CD4-positive, alpha-beta T cell treated with Interleukin-4 for 4 hours (primary cell): ENCODE data around the gene NUDC.
"Not testable (repeated sequence)": the region's sequence is repeated elsewhere in the genome, so short reads cannot be mapped to it uniquely, and the experiment has no call there.

ENCODE experiments used
- DNase-seq: peaks from one replicate; pipeline ENCODE4 v3.0.0-alpha.2; 2020

NUDC gene

GRCh38 chr1:26911399-26912146, 10.0 kb upstream of the NUDC start:
- no peak for DNase-seq

- DNase-seq, result no peak
Measured at GRCh38 chr1:26912147-26912490, 9.4 kb upstream of the NUDC start.

- DNase-seq, result no peak
Measured at GRCh38 chr1:26913389-26913753, 8.2 kb upstream of the NUDC start.

- no peak for DNase-seq
Measured at GRCh38 chr1:26913754-26914619, 7.6 kb upstream of the NUDC start, which contains the start of gene NR0B2. Gene NR0B2, minus strand, starts transcription at chr1:26913975. Its CDS starts 35 bp downstream, at chr1:26913940.

- DNase-seq, result no peak
Measured at GRCh38 chr1:26915204-26915842, 6.2 kb upstream of the NUDC start.

- DNase-seq, result no peak
Measured at GRCh38 chr1:26921126-26921539, 410 bp upstream of the NUDC start.

- DNase-seq, result no peak
Measured at GRCh38 chr1:26922431-26922729, 837 bp downstream of the NUDC start.

GRCh38 chr1:26922901-26923300, 1.4 kb downstream of the NUDC start:
- DNase-seq, result no peak

- DNase-seq, result no peak
Measured at GRCh38 chr1:26923711-26924110, 2.2 kb downstream of the NUDC start.

- DNase-seq, result no peak
Measured at GRCh38 chr1:26932531-26932930, 11.0 kb downstream of the NUDC start.

GRCh38 chr1:26936823-26937222, 15.3 kb downstream of the NUDC start:
- DNase-seq, result no peak

GRCh38 chr1:26938004-26938658, 16.6 kb downstream of the NUDC start:
- no peak for DNase-seq

GRCh38 chr1:26938659-26939025, 17.1 kb downstream of the NUDC start:
- DNase-seq, result no peak

GRCh38 chr1:26941311-26941710, 19.8 kb downstream of the NUDC start:
- DNase-seq, result no peak

GRCh38 chr1:26942656-26943055, 21.1 kb downstream of the NUDC start:
- no peak for DNase-seq

- no peak for DNase-seq
Measured at GRCh38 chr1:26945138-26945537, 23.6 kb downstream of the NUDC start.

GRCh38 chr1:26945728-26946127, 24.2 kb downstream of the NUDC start:
- DNase-seq, result no peak

GRCh38 chr1:26946270-26946669, 24.7 kb downstream of the NUDC start:
- no peak for DNase-seq

- not testable (repeated sequence) for DNase-seq
Measured at GRCh38 chr1:26948725-26949057, 27.1 kb downstream of the NUDC start.

- no peak for DNase-seq
Measured at GRCh38 chr1:26949266-26949925, 27.9 kb downstream of the NUDC start.

GRCh38 chr1:26949926-26950319, 28.4 kb downstream of the NUDC start:
- no peak for DNase-seq

GRCh38 chr1:26950602-26951001, 29.1 kb downstream of the NUDC start:
- no peak for DNase-seq

- DNase-seq, result no peak
Measured at GRCh38 chr1:26951216-26951615, 29.7 kb downstream of the NUDC start.
